Endothelial cell of umbilical vein (primary cell): ENCODE results near the gene DHRS4. TPM values are rescaled to one million over a fixed set of nuclear protein-coding genes. Genes with fewer than 3 reads are reported as not detected.

Experiments used
- BruUV-seq: library from RNA; stranded (reverse); fragments of 400-500 nt; replicated peaks from 2 replicates; lab custom pipeline; 2021; lab: Mats Ljungman, UMichigan
- CTCF ChIA-PET: fragments of 300-600, 350-600 bp; sonication (Branson Sonifier 250); formaldehyde crosslinking; loops from one replicate; lab custom pipeline; 2021; ENCODE audit warnings: antibody characterized with exemption, inconsistent platforms; lab: Charles Lee
- POLR2A ChIA-PET: fragments of 300-600, 350-600 bp; sonication (Branson Sonifier 250); formaldehyde crosslinking; loops from one replicate; lab custom pipeline; 2021; ENCODE audit warnings: antibody characterized with exemption, inconsistent platforms; lab: Charles Lee
- DNase-seq: peaks from one replicate; pipeline ENCODE4 v3.0.0-alpha.2; 2011; ENCODE audit warnings: low read depth, low spot score
- FAIRE-seq: peaks from 2 replicates; lab custom pipeline; 2011; peaks lifted over from hg19 to GRCh38; lab: Jason Lieb, UNC
- H2AFZ ChIP-seq: 2 replicates; pipeline ENCODE4 v1.6.0; 2012; ENCODE audit warnings: low read depth, low read length, control low read depth, inconsistent platforms
- H3K27ac ChIP-seq: 2 replicates; pipeline ENCODE4 v1.5.1; 2011; ENCODE audit warnings: low read depth, mild to moderate bottlenecking, control low read depth, low read length, moderate library complexity; ENCODE audit not compliant: insufficient read depth
- H3K27me3 ChIP-seq, 2 experiments: 2 replicates each; pipeline versions ENCODE4 v1.6.0 to v1.6.1; 2011; ENCODE audit warnings: low read length in 2 of 2, mixed read lengths in 1 of 2; ENCODE audit not compliant: control insufficient read depth in 2 of 2, insufficient read depth in 2 of 2
- H3K36me3 ChIP-seq, 2 experiments: 2 replicates in 1 of 2; 3 replicates in 1 of 2; pipeline ENCODE4 v1.5.1; 2011; ENCODE audit warnings: low read length in 2 of 2, mild to moderate bottlenecking in 1 of 2, moderate library complexity in 1 of 2; ENCODE audit not compliant: control insufficient read depth in 2 of 2, insufficient read depth in 2 of 2; ENCODE audit errors: extremely low read depth in 1 of 2
- H3K4me1 ChIP-seq: 3 replicates; pipeline ENCODE4 v1.5.1; 2011; ENCODE audit warnings: mild to moderate bottlenecking, low read length; ENCODE audit not compliant: control insufficient read depth, insufficient read depth; ENCODE audit errors: extremely low read depth
- H3K4me2 ChIP-seq: 2 replicates; pipeline ENCODE4 v1.6.1; 2011; ENCODE audit warnings: low read length, control low read depth, mixed read lengths; ENCODE audit not compliant: insufficient read depth
- H3K4me3 ChIP-seq, 3 experiments: fragments of 200-600 bp in 1 of 3; sonication (generic), shearing (Covaris generic) in 1 of 3; replicated peaks in 1 of 3; 2 replicates each; pipeline ENCODE4 v1.5.1; 2011 to 2016; ENCODE audit warnings: control low read depth in 3 of 3, low read length in 3 of 3, mild to moderate bottlenecking in 2 of 3, inconsistent platforms in 1 of 3, low read depth in 1 of 3, moderate library complexity in 1 of 3; ENCODE audit not compliant: insufficient read depth in 1 of 3
- H3K79me2 ChIP-seq: 2 replicates; pipeline ENCODE4 v1.6.0; 2012; ENCODE audit warnings: low read length, inconsistent platforms; ENCODE audit not compliant: control insufficient read depth, insufficient read depth
- H3K9ac ChIP-seq: replicated peaks from 2 replicates; pipeline ENCODE3; 2011; ENCODE audit warnings: low read length, control low read depth; ENCODE audit not compliant: insufficient read depth; ENCODE audit errors: extremely low read depth
- H3K9me1 ChIP-seq: replicated peaks from 3 replicates; pipeline ENCODE4 v1.6.0; 2011; ENCODE audit warnings: mild to moderate bottlenecking, low read length; ENCODE audit not compliant: control insufficient read depth, insufficient read depth; ENCODE audit errors: extremely low read depth
- H3K9me3 ChIP-seq: replicated peaks from 2 replicates; pipeline ENCODE4 v1.5.1; 2012; ENCODE audit warnings: low read length, inconsistent platforms; ENCODE audit not compliant: control insufficient read depth, insufficient read depth
- H4K20me1 ChIP-seq: replicated peaks from 2 replicates; pipeline ENCODE3; 2011; ENCODE audit warnings: mild to moderate bottlenecking, low read length; ENCODE audit not compliant: control insufficient read depth, insufficient read depth; ENCODE audit errors: extremely low read depth
- CTCF ChIP-seq, 2 donors: IDR thresholded peaks; 1 replicate in 1 of 2; 2 replicates in 1 of 2; pipeline ENCODE4 v1.5.1; 2011; ENCODE audit warnings: low read length in 2 of 2, mild to moderate bottlenecking in 2 of 2, moderate library complexity in 2 of 2, control low read depth in 1 of 2, inconsistent platforms in 1 of 2, low read depth in 1 of 2; ENCODE audit not compliant: insufficient read depth in 1 of 2; ENCODE audit errors: extremely low read depth in 1 of 2
- EZH2 ChIP-seq: IDR thresholded peaks from 2 replicates; pipeline ENCODE4 v1.6.1; 2012; ENCODE audit warnings: borderline replicate concordance, low read depth, mild to moderate bottlenecking, moderate library complexity, low read length, inconsistent platforms; ENCODE audit not compliant: severe bottlenecking
- FOS ChIP-seq: IDR thresholded peaks from 2 replicates; pipeline ENCODE4 v1.6.1; 2011; ENCODE audit warnings: mild to moderate bottlenecking, low read length, moderate library complexity, borderline replicate concordance; ENCODE audit not compliant: insufficient read depth
- GATA2 ChIP-seq: IDR thresholded peaks from 2 replicates; pipeline ENCODE4 v1.7.0; 2011; ENCODE audit warnings: low read depth, mild to moderate bottlenecking, moderate library complexity, mixed read lengths, low read length; ENCODE audit not compliant: insufficient read length, insufficient read depth
- JUN ChIP-seq: IDR thresholded peaks from 2 replicates; pipeline ENCODE4 v1.6.1; 2011; ENCODE audit warnings: borderline replicate concordance, low read depth; ENCODE audit not compliant: insufficient read length, insufficient read depth
- MAX ChIP-seq: IDR thresholded peaks from 2 replicates; pipeline ENCODE4 v1.6.1; 2011; ENCODE audit not compliant: insufficient read depth, insufficient read length
- MYC ChIP-seq: IDR thresholded peaks from one replicate; pipeline ENCODE4 v1.6.1; 2011; ENCODE audit warnings: mild to moderate bottlenecking, low read depth, low read length
- POLR2A ChIP-seq: IDR thresholded peaks from 2 replicates; pipeline ENCODE4 v1.6.1; 2012; ENCODE audit warnings: low read depth, mild to moderate bottlenecking, control low read depth, low read length
- POLR2AphosphoS5 ChIP-seq: IDR thresholded peaks from 2 replicates; pipeline ENCODE4 v1.6.1; 2012; ENCODE audit warnings: low read depth, mild to moderate bottlenecking, control low read depth, low read length, moderate library complexity; ENCODE audit not compliant: insufficient read depth
- dilution Hi-C: fragments of 300-500 bp; cut with MboI; formaldehyde crosslinking; loops from one replicate; pipeline ENCODE4 v1.15.0; 2019; ENCODE audit warnings: low sequenced_read_pairs; ENCODE audit not compliant: extremely low pct_ligation_motif_present
- intact Hi-C: fragments of 100-400 bp; cut with micrococcal nuclease; formaldehyde crosslinking; loops from one replicate; pipeline ENCODE4 v1.10.0; 2022
- polyA plus RNA-seq, 4 experiments: library from polyadenylated mRNA; depleted of rRNA in 3 of 4; stranded (reverse) in 3 of 4; unstranded in 1 of 4; fragments of >200 nt; gene quantifications; 2 replicates each; pipeline versions ENCODE4 v1.2.1 to v1.2.3, GENCODE V29; 2011 to 2012; ENCODE audit warnings: missing spikeins in 1 of 4
- total RNA-seq: library from RNA; stranded (reverse); gene quantifications from 2 replicates; pipeline ENCODE4 v1.2.3, GENCODE V29; 2021

Gene DHRS4
- total and polyA plus RNA-seq, 2 donors (not counting 3 experiments of a cell fraction or from before 2014, with no cell fraction given): 19.2 to 32.0 TPM

GRCh38 chr14:23938823-23939222 lies 14.7 kb upstream of the DHRS4 start:
- POLR2A ChIA-PET: no interaction called here
- no peak overlapping the region for H3K27ac ChIP-seq
- DNase-seq (no peak), FAIRE-seq (no peak)
- H3K9ac ChIP-seq: no peak overlapping the region
- dilution Hi-C loops (no loop called here), intact Hi-C loops (no loop called here)
- no peaks in the 10 kb centered on the region for H3K27me3 ChIP-seq
- H3K4me3 ChIP-seq: no peak overlapping the region
- CTCF ChIA-PET: no interaction called here
- no peaks in the 10 kb centered on the region for H3K9me1 ChIP-seq
- no peaks in the 10 kb centered on the region for H3K4me1 ChIP-seq
- TF ChIP-seq EZH2 (no peak), POLR2A (no peak), JUN (no peak), GATA2 (no peak), POLR2AphosphoS5 (no peak), FOS (no peak), CTCF (IDR thresholded peaks at IDR 0.05; ENCODE audit: extremely low read depth in 1 of 2, insufficient read depth in 1 of 2, low read depth in 1 of 2, low read length in 2 of 2) (no peak), MYC (no peak), MAX (no peak)
- no peaks in the 10 kb centered on the region for H4K20me1 ChIP-seq
- H3K79me2 ChIP-seq: no peaks in the 10 kb centered on the region
- no TSS peak for BruUV-seq
- H2AFZ ChIP-seq: no peak overlapping the region
- H3K4me2 ChIP-seq: no peak overlapping the region
- H3K36me3 ChIP-seq: no peaks in the 10 kb centered on the region
- H3K9me3 ChIP-seq: no peaks in the 10 kb centered on the region
